OCI-LY7 (cell line): ENCODE measurements around the gene HSD11B1. TPM values are rescaled to one million over a fixed set of nuclear protein-coding genes. Genes with fewer than 3 reads are reported as not detected.

Experiments used
- BruUV-seq: library from RNA; stranded (reverse); fragments of 400-500 nt; replicated peaks from 2 replicates; lab custom pipeline; 2021; lab: Mats Ljungman, UMichigan
- CTCF ChIA-PET: fragments of 300-600 bp; sonication (Branson Sonifier 250); formaldehyde crosslinking; loops from one replicate; lab custom pipeline; 2022; ENCODE audit warnings: antibody characterized with exemption; ENCODE audit not compliant: unreplicated experiment; lab: Charles Lee
- POLR2A ChIA-PET: fragments of 300-600 bp; sonication (Branson Sonifier 250); formaldehyde crosslinking; loops from one replicate; lab custom pipeline; 2022; ENCODE audit warnings: antibody characterized with exemption; lab: Charles Lee
- DNase-seq: peaks from one replicate; pipeline ENCODE4 v3.0.0-alpha.2; 2015; ENCODE audit warnings: low spot score
- H2AFZ ChIP-seq: fragments of 200-600 bp; sonication (generic), shearing (Covaris generic); 2 replicates; pipeline ENCODE4 v1.6.1; 2014; ENCODE audit warnings: mild to moderate bottlenecking, antibody characterized with exemption, low read length, moderate library complexity
- H3K27ac ChIP-seq: fragments of 200-600 bp; sonication (generic); 2 replicates; pipeline ENCODE4 v1.5.1; 2014; ENCODE audit warnings: mixed run types, low read depth, mild to moderate bottlenecking, moderate library complexity, low read length, inconsistent platforms; ENCODE audit not compliant: poor library complexity, severe bottlenecking
- H3K36me3 ChIP-seq: fragments of 200-600 bp; sonication (generic); 2 replicates; pipeline ENCODE4 v1.6.1; 2014; ENCODE audit warnings: mild to moderate bottlenecking, antibody characterized with exemption, low read length, moderate library complexity, mixed read lengths; ENCODE audit not compliant: insufficient read depth
- H3K4me1 ChIP-seq: fragments of 200-600 bp; sonication (generic); 2 replicates; pipeline ENCODE4 v1.5.1; 2014; ENCODE audit warnings: mild to moderate bottlenecking, low read length; ENCODE audit not compliant: insufficient read depth, poor library complexity, severe bottlenecking
- H3K4me2 ChIP-seq: fragments of 200-600 bp; sonication (generic); 2 replicates; pipeline ENCODE4 v1.6.1; 2014; ENCODE audit warnings: mild to moderate bottlenecking, low read length
- H3K4me3 ChIP-seq: fragments of 200-600 bp; sonication (generic); 2 replicates; pipeline ENCODE4 v1.5.1; 2014; ENCODE audit warnings: mild to moderate bottlenecking, low read depth, low read length; ENCODE audit not compliant: poor library complexity, severe bottlenecking
- H3K79me2 ChIP-seq: fragments of 200-600 bp; sonication (generic); 2 replicates; pipeline ENCODE4 v1.6.1; 2016; ENCODE audit warnings: low read depth, mild to moderate bottlenecking, low read length, moderate library complexity, mixed read lengths; ENCODE audit not compliant: insufficient read depth
- H3K9me2 ChIP-seq: fragments of 200-600 bp; sonication (generic); 2 replicates; pipeline ENCODE4 v1.6.1; 2016; ENCODE audit warnings: mild to moderate bottlenecking, low read length, mixed read lengths; ENCODE audit not compliant: insufficient read depth
- H3K9me3 ChIP-seq: fragments of 200-600 bp; sonication (generic); 2 replicates; pipeline ENCODE4 v1.6.1; 2014; ENCODE audit warnings: mild to moderate bottlenecking, mixed run types, low read length, mixed read lengths
- H4K20me1 ChIP-seq: fragments of 200-600 bp; sonication (generic); 2 replicates; pipeline ENCODE4 v1.6.1; 2014; ENCODE audit warnings: mild to moderate bottlenecking, antibody characterized with exemption, low read length, moderate library complexity, mixed read lengths; ENCODE audit not compliant: insufficient read depth
- CTCF ChIP-seq: fragments of 200-600 bp; sonication (generic); conservative IDR thresholded peaks from 2 replicates; pipeline ENCODE4 v1.5.1; 2014; ENCODE audit warnings: mild to moderate bottlenecking, antibody characterized with exemption, low read length, moderate library complexity, mixed read lengths
- EZH2phosphoT487 ChIP-seq: fragments of 200-600 bp; sonication (generic); IDR thresholded peaks from 2 replicates; pipeline ENCODE4 v1.6.1; 2018; ENCODE audit warnings: low read depth, borderline replicate concordance, mild to moderate bottlenecking, mixed run types, antibody characterized with exemption, low read length, moderate library complexity, mixed read lengths
- intact Hi-C: fragments of 100-400 bp; cut with micrococcal nuclease; formaldehyde crosslinking; loops from one replicate; pipeline ENCODE4 v1.10.0; 2022; ENCODE audit not compliant: unreplicated experiment
- total RNA-seq, 2 experiments: library from RNA; depleted of rRNA in 1 of 2; stranded (reverse); fragments of >200 nt in 1 of 2; shearing (Covaris generic) in 1 of 2; gene quantifications; 2 replicates each; pipeline ENCODE4 v1.2.3, GENCODE V29; 2014 to 2022

Gene HSD11B1
- total RNA-seq, 2 experiments from 2014 or later: not detected

- H3K4me1 ChIP-seq: no peaks in the 10 kb centered on the region
- no peaks in the 10 kb centered on the region for H3K36me3 ChIP-seq
- intact Hi-C loops: no loop called here
- CTCF ChIA-PET: no interaction called here
- no peak overlapping the region for H3K27ac ChIP-seq
- H2AFZ ChIP-seq: no peak overlapping the region
- H4K20me1 ChIP-seq: no peaks in the 10 kb centered on the region
- DNase-seq: no peak
- no peaks in the 10 kb centered on the region for H3K9me3 ChIP-seq
- TF ChIP-seq EZH2phosphoT487: no peak
- TF ChIP-seq CTCF: no peak
- no peaks in the 10 kb centered on the region for H3K79me2 ChIP-seq
- POLR2A ChIA-PET: no interaction called here
- H3K9me2 ChIP-seq: no peaks in the 10 kb centered on the region
- BruUV-seq: no TSS peak
- no peak overlapping the region for H3K4me2 ChIP-seq
- no peak overlapping the region for H3K4me3 ChIP-seq
These were observed 1.8 kb upstream of the HSD11B1 start for GRCh38 chr1:209702832-209703231.

- H3K36me3 ChIP-seq: no peaks in the 10 kb centered on the region
- no peak overlapping the region for H3K4me2 ChIP-seq
- H4K20me1 ChIP-seq: no peaks in the 10 kb centered on the region
- no peak for TF ChIP-seq EZH2phosphoT487
- no peak for TF ChIP-seq CTCF
- intact Hi-C loops: no loop called here
- H3K9me3 ChIP-seq: no peaks in the 10 kb centered on the region
- no peak for DNase-seq
- H3K4me1 ChIP-seq: no peaks in the 10 kb centered on the region
- no peaks in the 10 kb centered on the region for H3K79me2 ChIP-seq
- POLR2A ChIA-PET: interaction anchor here (0.7 to 1.5 kb wide), 2 partner anchors 15 to 54 kb away, joined by 3 to 4 read pairs; no protein-coding TSS in a partner anchor
- CTCF ChIA-PET: no interaction called here
- BruUV-seq: no TSS peak
- no peak overlapping the region for H3K4me3 ChIP-seq
- no peak overlapping the region for H3K27ac ChIP-seq
- H2AFZ ChIP-seq: no peak overlapping the region
- H3K9me2 ChIP-seq: no peaks in the 10 kb centered on the region
These were observed 677 bp upstream of the HSD11B1 start for GRCh38 chr1:209703834-209704504.

- intact Hi-C loops: no loop called here
- Histone ChIP-seq H3K4me1 (no peaks in the 10 kb centered on the region), H4K20me1 (no peaks in the 10 kb centered on the region), H3K4me2 (no peak overlapping the region), H3K27ac (no peak overlapping the region), H3K79me2 (no peaks in the 10 kb centered on the region), H3K36me3 (no peaks in the 10 kb centered on the region), H2AFZ (no peak overlapping the region), H3K4me3 (no peak overlapping the region), H3K9me2 (no peaks in the 10 kb centered on the region), H3K9me3 (no peaks in the 10 kb centered on the region)
- ChIA-PET POLR2A (interaction anchor here (0.5 to 0.6 kb wide), 2 partner anchors 22 to 174 kb away, joined by 3 to 6 read pairs; no protein-coding TSS in a partner anchor), CTCF (no interaction called here)
- TF ChIP-seq CTCF: no peak
- no peak for TF ChIP-seq EZH2phosphoT487
- no peak for DNase-seq
- no TSS peak for BruUV-seq
These were observed 470 bp downstream of the HSD11B1 start for GRCh38 chr1:209705033-209705598.
